Measurements from ENCODE around the gene RIN2.

Gene RIN2

DNA sequence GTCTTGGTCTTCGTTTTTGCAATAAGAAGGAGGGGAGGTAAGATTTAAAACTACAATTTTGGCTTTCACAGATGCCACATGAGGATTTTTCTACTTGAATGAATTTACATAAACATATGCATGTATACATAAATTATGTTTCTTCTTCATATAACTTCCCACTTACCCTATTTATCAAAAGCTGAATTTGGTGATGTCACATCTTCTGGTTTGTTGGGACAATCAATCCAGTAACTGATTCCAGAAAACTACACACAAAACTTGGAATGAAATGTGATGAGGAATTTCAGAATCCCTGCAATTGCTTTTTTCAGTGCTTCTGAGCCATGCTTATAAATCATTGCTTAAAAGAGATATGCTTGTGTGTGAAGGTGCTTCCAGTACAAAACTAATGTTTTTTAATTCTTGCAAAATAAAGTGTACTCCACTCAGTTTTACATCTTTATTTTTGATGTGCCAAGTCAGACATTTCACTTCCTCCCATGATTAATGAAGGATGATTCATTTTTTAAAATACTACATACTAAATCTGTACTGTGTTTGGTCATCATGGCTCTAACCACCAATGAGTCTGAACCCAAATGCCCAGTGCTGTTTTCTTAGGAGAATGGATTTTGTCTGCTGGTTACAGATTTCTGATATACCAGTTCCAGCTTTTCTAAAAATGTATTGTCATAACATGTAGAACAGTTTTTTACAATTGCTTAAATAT, 32.1 kb upstream of the RIN2 start:
- no peak overlapping the region for H3K4me3 ChIP-seq (ENCODE audit: low read depth, low read length)
- TF ChIP-seq, protein P1, sequence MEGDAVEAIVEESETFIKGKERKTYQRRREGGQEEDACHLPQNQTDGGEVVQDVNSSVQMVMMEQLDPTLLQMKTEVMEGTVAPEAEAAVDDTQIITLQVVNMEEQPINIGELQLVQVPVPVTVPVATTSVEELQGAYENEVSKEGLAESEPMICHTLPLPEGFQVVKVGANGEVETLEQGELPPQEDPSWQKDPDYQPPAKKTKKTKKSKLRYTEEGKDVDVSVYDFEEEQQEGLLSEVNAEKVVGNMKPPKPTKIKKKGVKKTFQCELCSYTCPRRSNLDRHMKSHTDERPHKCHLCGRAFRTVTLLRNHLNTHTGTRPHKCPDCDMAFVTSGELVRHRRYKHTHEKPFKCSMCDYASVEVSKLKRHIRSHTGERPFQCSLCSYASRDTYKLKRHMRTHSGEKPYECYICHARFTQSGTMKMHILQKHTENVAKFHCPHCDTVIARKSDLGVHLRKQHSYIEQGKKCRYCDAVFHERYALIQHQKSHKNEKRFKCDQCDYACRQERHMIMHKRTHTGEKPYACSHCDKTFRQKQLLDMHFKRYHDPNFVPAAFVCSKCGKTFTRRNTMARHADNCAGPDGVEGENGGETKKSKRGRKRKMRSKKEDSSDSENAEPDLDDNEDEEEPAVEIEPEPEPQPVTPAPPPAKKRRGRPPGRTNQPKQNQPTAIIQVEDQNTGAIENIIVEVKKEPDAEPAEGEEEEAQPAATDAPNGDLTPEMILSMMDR (conservative IDR thresholded peaks at IDR 0.05; ENCODE audit: low read depth, low read length): no peak
- peak; percentile 10 for DNase-seq (ENCODE audit: low read depth)

DNA sequence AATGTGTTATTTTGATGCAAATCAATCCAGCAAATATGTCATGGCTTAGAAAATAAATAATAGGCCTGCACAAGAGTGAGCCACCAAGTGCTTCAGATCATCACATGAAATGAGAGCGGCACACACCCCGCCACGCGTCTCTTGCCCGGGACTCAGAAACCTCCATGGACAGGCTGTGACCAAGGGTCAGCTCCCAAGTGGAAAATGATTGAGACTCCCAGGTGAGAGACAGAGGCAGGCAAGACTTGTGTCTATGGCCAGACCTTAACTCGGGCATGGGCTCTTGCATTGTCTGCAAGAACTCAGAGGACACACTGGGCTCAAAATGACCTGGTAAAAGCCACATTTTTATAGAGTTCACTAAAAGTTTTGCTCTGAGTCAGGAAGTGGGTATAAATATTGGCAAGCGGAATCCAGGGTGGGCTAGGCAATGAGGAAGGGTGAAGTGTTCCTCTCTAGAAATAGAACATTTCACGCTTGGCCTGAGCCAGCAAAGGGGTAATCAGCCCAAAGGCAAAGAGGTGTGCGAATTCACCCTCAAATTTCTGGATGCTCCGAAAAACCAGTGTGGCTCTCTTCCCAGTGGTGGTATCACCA, 30.7 kb upstream of the RIN2 start:
- H3K4me3 ChIP-seq (ENCODE audit: low read depth, low read length): no peak overlapping the region
- no peak for DNase-seq (ENCODE audit: low read depth)
- TF ChIP-seq, protein P1 (conservative IDR thresholded peaks at IDR 0.05; ENCODE audit: low read depth, low read length): no peak

DNA sequence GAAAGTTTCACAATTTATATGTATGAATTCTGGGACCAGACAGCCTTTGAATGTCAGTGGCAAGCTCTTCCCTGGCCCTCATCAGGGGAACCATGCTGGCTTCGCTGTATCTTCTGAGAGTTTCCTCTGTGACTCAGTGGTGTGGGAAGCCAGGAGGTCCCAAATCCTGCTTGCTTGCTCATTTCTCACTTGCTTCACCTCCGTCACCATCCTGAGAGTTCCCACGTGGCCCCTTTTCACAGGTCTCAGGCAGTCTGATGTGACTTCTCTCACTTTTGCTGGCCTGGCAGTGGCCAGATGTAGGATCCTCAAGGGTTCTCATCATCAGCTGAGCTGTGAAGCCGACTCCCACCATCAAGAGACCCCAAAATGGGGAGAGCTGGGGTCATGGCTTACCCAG, 28.4 kb upstream of the RIN2 start:
- no peak overlapping the region for H3K4me3 ChIP-seq (ENCODE audit: low read depth, low read length)
- TF ChIP-seq, protein P1 (conservative IDR thresholded peaks at IDR 0.05; ENCODE audit: low read depth, low read length): no peak
- no peak for DNase-seq (ENCODE audit: low read depth)

DNA sequence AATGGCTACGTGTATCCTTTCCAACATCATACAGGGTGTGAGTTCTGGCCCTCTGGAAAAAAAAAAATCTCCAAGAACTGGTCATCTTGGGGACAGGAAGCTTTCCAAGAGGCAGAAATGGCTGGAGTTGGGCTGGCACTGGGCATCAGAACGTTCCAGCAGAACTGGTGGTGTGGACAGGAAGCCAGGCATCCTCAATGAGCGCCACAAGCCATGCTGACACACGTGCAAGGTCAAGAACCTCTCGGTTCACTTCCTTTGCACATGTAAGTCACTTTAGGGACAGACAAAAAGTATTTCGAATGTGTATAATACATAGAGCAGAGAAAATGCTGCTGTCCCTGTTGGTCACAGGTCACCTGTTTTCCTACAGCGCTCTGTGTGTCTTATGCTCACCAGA, 27.4 kb upstream of the RIN2 start:
- no peak for DNase-seq (ENCODE audit: low read depth)
- no peak overlapping the region for H3K4me3 ChIP-seq (ENCODE audit: low read depth, low read length)
- TF ChIP-seq, protein P1 (conservative IDR thresholded peaks at IDR 0.05; ENCODE audit: low read depth, low read length): no peak

DNA sequence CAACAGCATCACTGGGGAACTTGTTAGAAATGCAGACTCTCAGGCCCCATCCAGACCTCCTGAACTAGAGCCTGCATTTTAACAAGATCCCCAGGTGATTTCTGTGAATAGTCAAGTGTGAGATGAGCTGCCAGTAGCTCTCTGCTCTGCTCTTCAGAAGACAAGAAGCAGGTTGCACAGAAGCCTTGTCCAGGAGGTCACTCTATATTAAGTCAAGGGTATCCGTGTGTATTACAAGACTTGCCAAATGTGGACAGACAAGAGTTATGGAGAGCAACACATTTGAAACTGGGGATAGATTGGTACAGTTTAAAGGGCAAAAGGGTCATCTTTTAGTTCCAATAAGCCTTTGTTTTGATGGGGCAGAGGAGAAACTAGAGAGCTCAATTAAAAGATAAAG, 23.2 kb upstream of the RIN2 start:
- no peak overlapping the region for H3K4me3 ChIP-seq (ENCODE audit: low read depth, low read length)
- TF ChIP-seq, protein P1 (conservative IDR thresholded peaks at IDR 0.05; ENCODE audit: low read depth, low read length): no peak
- no peak for DNase-seq (ENCODE audit: low read depth)

DNA sequence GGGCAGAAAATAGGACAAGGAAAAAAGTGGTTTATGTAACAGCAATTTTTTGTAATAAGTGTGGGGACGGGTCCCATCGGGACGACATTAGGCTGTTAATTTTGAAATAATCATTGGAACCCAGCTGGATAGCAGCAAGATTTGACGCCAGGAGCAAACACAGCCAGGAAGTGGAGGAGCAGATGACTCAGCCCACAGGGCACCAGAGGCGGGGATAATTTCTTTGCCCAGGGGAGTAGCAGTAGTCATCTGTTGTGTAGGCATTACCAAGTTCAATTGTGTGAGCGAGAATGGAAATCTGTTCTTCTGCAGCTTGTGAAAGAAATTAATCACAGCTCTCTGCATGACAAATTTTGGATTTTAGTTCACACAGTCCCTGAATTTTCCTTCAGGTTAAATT, 22.6 kb upstream of the RIN2 start:
- TF ChIP-seq, protein P1 (conservative IDR thresholded peaks at IDR 0.05; ENCODE audit: low read depth, low read length): no peak
- DNase-seq (ENCODE audit: low read depth): peak; percentile 86
- H3K4me3 ChIP-seq (ENCODE audit: low read depth, low read length): no peak overlapping the region

DNA sequence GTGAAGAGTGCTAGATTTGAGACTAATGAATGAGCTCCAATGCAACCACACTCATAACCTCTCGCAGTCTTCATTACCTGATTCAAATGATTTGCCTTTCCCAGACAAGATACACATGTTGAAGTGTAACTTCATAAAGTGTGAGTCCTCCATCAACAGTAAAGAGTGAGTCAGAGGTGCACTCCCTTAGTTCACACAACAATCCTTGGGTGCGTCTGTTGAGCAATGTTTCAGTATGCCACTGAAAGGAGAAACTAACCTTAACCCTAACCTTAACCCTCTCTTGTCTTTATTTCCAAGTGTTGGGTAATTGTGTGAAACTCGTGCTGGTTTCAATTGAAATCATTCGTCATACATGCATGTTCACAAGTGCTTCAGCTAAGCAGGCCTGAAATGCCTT, 21.0 kb upstream of the RIN2 start:
- peak; percentile 87 for DNase-seq (ENCODE audit: low read depth)
- TF ChIP-seq, protein P1 (conservative IDR thresholded peaks at IDR 0.05; ENCODE audit: low read depth, low read length): no peak
- no peak overlapping the region for H3K4me3 ChIP-seq (ENCODE audit: low read depth, low read length)

All from choroid plexus epithelial cell (primary cell).